HepG2 (cell line): ENCODE data around the gene CAMTA1. TPM values are rescaled to one million over a fixed set of nuclear protein-coding genes. Genes with fewer than 3 reads are reported as not detected.

ENCODE experiments used
- ETV6 ChIP-seq: sonication (generic); formaldehyde crosslinking; conservative IDR thresholded peaks from 2 replicates; pipeline ENCODE4 v1.4.0; 2020; ENCODE audit warnings: missing genetic modification reagents
- FOXK1 ChIP-seq: sonication (generic); formaldehyde crosslinking; IDR thresholded peaks from 2 replicates; pipeline ENCODE4 v1.4.0; 2020; ENCODE audit warnings: low read depth, missing genetic modification reagents, borderline replicate concordance
- PLRG1 ChIP-seq: fragments of 450-650 bp; conservative IDR thresholded peaks from 2 replicates; pipeline ENCODE4 v1.6.1; 2016
- RFX5 ChIP-seq: IDR thresholded peaks from 2 replicates; pipeline ENCODE4 v1.6.1; 2011; ENCODE audit warnings: low read depth, low read length, improper control_type of control experiment
- RXRA ChIP-seq: sonication (generic); formaldehyde crosslinking; IDR thresholded peaks from 2 replicates; pipeline ENCODE4 v1.5.1; 2020; ENCODE audit warnings: missing genetic modification reagents
- SALL2 ChIP-seq: sonication (generic); formaldehyde crosslinking; IDR thresholded peaks from 2 replicates; pipeline ENCODE4 v1.8.1; 2023; ENCODE audit warnings: mild to moderate bottlenecking, missing genetic modification reagents, inconsistent platforms
- SMC3 ChIP-seq: IDR thresholded peaks from 2 replicates; pipeline ENCODE4 v1.6.1; 2011; ENCODE audit warnings: low read length, improper control_type of control experiment
- SP2 ChIP-seq: sonication (generic); formaldehyde crosslinking; IDR thresholded peaks from 2 replicates; pipeline ENCODE4 v1.5.1; 2020; ENCODE audit warnings: mild to moderate bottlenecking, missing genetic modification reagents
- TAF1 ChIP-seq: sonication (generic); formaldehyde crosslinking; IDR thresholded peaks from 2 replicates; pipeline ENCODE4 v1.4.0; 2020; ENCODE audit warnings: missing genetic modification reagents
- WIZ ChIP-seq: sonication (generic); formaldehyde crosslinking; IDR thresholded peaks from 2 replicates; pipeline ENCODE4 v1.5.1; 2020; ENCODE audit warnings: mild to moderate bottlenecking, missing genetic modification reagents
- ZNF644 ChIP-seq: IDR thresholded peaks from 2 replicates; pipeline ENCODE4 v1.6.1; 2016; ENCODE audit warnings: low read depth
- ZNF737 ChIP-seq: sonication (generic); formaldehyde crosslinking; IDR thresholded peaks from 2 replicates; pipeline ENCODE4 v1.5.0; 2020; ENCODE audit warnings: missing genetic modification reagents, mild to moderate bottlenecking, borderline replicate concordance
- ZSCAN31 ChIP-seq: sonication (generic); formaldehyde crosslinking; IDR thresholded peaks from 2 replicates; pipeline ENCODE4 v1.5.0; 2020; ENCODE audit warnings: low read depth, mild to moderate bottlenecking, missing genetic modification reagents
- polyA plus RNA-seq, 8 experiments: library from polyadenylated mRNA; depleted of rRNA in 3 of 8; stranded (reverse) in 7 of 8; unstranded in 1 of 8; fragments of >200 nt; fragmentation: Illumina TruSeq in 4 of 8; extraction: Trizol in 4 of 8; gene quantifications; 2 replicates each; pipeline versions ENCODE4 v1.2.1 to v1.2.3, GENCODE V29; 2011 to 2016; ENCODE audit warnings: low read depth in 4 of 8, missing spikeins in 1 of 8, mixed read lengths in 1 of 8; ENCODE audit not compliant: insufficient read depth in 1 of 8
- total RNA-seq, 5 experiments: library from RNA; depleted of rRNA; stranded (reverse); fragments of >200 nt; fragmentation: Illumina TruSeq; extraction: Trizol; gene quantifications; 2 replicates each; pipeline ENCODE4 v1.2.3, GENCODE V29; 2016; ENCODE audit warnings: low read depth in 1 of 5
- TF ChIP-seq, protein P1 (sequence below): sonication (generic); formaldehyde crosslinking; IDR thresholded peaks from 2 replicates; pipeline ENCODE4 v1.5.0; 2020; ENCODE audit warnings: missing genetic modification reagents
- TF ChIP-seq, protein P2 (sequence below): sonication (generic); formaldehyde crosslinking; IDR thresholded peaks from 2 replicates; pipeline ENCODE4 v1.5.0; 2020; ENCODE audit warnings: missing genetic modification reagents
- TF ChIP-seq, protein P3 (sequence below): IDR thresholded peaks from 2 replicates; pipeline ENCODE4 v1.6.1; 2012; ENCODE audit warnings: low read depth, low read length, improper control_type of control experiment
- TF ChIP-seq, protein P4 (sequence below): sonication (generic); formaldehyde crosslinking; IDR thresholded peaks from 2 replicates; pipeline ENCODE4 v1.4.0; 2020; ENCODE audit warnings: missing genetic modification reagents, low read depth, mild to moderate bottlenecking, borderline replicate concordance
- TF ChIP-seq, protein P5 (sequence below): sonication (generic); formaldehyde crosslinking; IDR thresholded peaks from 2 replicates; pipeline ENCODE4 v1.4.0; 2020; ENCODE audit warnings: missing genetic modification reagents, borderline replicate concordance
- TF ChIP-seq, protein P6 (sequence below): sonication (generic); formaldehyde crosslinking; conservative IDR thresholded peaks from 2 replicates; pipeline ENCODE4 v1.5.0; 2020; ENCODE audit warnings: missing genetic modification reagents
- TF ChIP-seq, protein P7 (sequence below): sonication (generic); formaldehyde crosslinking; IDR thresholded peaks from 2 replicates; pipeline ENCODE4 v1.5.1; 2020; ENCODE audit warnings: mild to moderate bottlenecking, moderate library complexity, missing genetic modification reagents

CAMTA1 gene
- total and polyA plus RNA-seq, 2 of the 13 experiments (the other 11 are each of a cell fraction or from before 2014, with no cell fraction given): 25.0 to 36.4 TPM

DNA sequence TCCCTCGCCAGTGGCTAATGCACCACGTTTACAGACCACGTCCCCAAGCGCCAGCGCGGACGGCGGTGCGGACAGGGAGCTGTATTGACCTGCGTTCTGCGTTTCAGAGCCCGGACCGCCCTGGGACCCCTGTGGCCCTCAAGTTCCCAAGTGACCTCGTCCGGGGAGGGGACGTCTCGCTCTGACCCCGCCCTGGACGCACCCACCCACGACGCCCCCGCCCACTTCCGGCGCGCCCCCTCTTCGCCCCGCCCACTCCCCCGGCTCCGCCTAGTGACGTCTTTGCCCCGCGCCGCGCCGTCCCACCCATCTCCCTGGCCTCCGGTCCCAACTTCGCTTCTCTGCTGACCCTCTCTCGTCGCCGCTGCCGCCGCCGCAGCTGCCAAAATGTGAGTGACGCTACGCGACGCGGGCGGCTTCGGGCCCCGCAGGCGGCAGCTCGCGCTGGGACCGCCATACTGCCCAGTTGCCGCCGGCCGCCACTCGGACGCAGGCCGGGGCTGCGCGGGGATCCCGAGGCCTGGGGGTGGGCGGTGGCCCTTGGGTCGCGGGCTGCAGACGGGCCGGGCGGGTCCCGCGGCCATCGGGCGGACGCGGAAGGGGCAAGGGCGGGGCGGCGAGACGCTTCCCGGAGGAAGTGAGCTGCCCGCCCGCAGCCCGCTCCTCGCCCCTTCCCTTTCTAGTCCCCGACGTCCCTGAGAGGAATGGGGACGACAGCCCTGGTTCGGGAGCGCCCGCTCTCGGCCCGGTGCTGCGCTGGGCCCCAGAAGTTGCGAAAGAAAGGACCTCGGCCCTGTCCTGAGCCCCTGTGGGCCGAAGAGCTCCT lies 986.0 kb downstream of the CAMTA1 start, which contains the start of gene VAMP3 (continued):
- TF ChIP-seq, protein P1, sequence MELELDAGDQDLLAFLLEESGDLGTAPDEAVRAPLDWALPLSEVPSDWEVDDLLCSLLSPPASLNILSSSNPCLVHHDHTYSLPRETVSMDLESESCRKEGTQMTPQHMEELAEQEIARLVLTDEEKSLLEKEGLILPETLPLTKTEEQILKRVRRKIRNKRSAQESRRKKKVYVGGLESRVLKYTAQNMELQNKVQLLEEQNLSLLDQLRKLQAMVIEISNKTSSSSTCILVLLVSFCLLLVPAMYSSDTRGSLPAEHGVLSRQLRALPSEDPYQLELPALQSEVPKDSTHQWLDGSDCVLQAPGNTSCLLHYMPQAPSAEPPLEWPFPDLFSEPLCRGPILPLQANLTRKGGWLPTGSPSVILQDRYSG (CRISPR knock-in tag): no peak
- TF ChIP-seq, protein P2, sequence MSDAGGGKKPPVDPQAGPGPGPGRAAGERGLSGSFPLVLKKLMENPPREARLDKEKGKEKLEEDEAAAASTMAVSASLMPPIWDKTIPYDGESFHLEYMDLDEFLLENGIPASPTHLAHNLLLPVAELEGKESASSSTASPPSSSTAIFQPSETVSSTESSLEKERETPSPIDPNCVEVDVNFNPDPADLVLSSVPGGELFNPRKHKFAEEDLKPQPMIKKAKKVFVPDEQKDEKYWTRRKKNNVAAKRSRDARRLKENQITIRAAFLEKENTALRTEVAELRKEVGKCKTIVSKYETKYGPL (CRISPR knock-in tag): 0 out of 2 replicates have a peak, but pooled peaks have one; percentile 32
- TF ChIP-seq SP2 (CRISPR knock-in tag) (peak; percentile 51), ZNF737 (CRISPR knock-in tag) (no peak), RFX5 (no peak), RXRA (CRISPR knock-in tag) (peak; percentile 56), WIZ (CRISPR knock-in tag) (no peak), ZSCAN31 (CRISPR knock-in tag) (no peak), TAF1 (peak; percentile 73; the same call in 1 of the 2 replicates), ZNF644 (no peak), FOXK1 (CRISPR knock-in tag) (peak; percentile 51; the same call in 1 of the 2 replicates), ETV6 (CRISPR knock-in tag) (no peak; the same call in 1 of the 2 replicates), SMC3 (no peak), PLRG1 (no peak), SALL2 (CRISPR knock-in tag) (peak; percentile 39; the same call in 1 of the 2 replicates)
- TF ChIP-seq, protein P3, sequence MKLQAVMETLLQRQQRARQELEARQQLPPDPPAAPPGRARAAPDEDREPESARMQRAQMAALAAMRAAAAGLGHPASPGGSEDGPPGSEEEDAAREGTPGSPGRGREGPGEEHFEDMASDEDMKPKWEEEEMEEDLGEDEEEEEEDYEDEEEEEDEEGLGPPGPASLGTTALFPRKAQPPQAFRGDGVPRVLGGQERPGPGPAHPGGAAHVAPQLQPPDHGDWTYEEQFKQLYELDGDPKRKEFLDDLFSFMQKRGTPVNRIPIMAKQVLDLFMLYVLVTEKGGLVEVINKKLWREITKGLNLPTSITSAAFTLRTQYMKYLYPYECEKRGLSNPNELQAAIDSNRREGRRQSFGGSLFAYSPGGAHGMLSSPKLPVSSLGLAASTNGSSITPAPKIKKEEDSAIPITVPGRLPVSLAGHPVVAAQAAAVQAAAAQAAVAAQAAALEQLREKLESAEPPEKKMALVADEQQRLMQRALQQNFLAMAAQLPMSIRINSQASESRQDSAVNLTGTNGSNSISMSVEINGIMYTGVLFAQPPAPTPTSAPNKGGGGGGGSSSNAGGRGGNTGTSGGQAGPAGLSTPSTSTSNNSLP: no peak
- TF ChIP-seq, protein P4, sequence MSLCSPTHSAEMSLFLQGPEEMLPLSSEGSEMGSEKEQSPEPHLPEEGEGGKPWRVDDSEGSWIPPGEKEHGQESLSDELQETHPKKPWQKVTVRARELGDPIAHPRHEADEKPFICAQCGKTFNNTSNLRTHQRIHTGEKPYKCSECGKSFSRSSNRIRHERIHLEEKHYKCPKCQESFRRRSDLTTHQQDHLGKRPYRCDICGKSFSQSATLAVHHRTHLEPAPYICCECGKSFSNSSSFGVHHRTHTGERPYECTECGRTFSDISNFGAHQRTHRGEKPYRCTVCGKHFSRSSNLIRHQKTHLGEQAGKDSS (CRISPR knock-in tag): 0 out of 2 replicates have a peak, but pooled peaks have one; percentile 67
- TF ChIP-seq, protein P5, sequence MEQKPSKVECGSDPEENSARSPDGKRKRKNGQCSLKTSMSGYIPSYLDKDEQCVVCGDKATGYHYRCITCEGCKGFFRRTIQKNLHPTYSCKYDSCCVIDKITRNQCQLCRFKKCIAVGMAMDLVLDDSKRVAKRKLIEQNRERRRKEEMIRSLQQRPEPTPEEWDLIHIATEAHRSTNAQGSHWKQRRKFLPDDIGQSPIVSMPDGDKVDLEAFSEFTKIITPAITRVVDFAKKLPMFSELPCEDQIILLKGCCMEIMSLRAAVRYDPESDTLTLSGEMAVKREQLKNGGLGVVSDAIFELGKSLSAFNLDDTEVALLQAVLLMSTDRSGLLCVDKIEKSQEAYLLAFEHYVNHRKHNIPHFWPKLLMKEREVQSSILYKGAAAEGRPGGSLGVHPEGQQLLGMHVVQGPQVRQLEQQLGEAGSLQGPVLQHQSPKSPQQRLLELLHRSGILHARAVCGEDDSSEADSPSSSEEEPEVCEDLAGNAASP (CRISPR knock-in tag): peak; percentile 86
- TF ChIP-seq, protein P6, sequence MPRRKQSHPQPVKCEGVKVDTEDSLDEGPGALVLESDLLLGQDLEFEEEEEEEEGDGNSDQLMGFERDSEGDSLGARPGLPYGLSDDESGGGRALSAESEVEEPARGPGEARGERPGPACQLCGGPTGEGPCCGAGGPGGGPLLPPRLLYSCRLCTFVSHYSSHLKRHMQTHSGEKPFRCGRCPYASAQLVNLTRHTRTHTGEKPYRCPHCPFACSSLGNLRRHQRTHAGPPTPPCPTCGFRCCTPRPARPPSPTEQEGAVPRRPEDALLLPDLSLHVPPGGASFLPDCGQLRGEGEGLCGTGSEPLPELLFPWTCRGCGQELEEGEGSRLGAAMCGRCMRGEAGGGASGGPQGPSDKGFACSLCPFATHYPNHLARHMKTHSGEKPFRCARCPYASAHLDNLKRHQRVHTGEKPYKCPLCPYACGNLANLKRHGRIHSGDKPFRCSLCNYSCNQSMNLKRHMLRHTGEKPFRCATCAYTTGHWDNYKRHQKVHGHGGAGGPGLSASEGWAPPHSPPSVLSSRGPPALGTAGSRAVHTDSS (CRISPR knock-in tag): no peak
- TF ChIP-seq, protein P7, sequence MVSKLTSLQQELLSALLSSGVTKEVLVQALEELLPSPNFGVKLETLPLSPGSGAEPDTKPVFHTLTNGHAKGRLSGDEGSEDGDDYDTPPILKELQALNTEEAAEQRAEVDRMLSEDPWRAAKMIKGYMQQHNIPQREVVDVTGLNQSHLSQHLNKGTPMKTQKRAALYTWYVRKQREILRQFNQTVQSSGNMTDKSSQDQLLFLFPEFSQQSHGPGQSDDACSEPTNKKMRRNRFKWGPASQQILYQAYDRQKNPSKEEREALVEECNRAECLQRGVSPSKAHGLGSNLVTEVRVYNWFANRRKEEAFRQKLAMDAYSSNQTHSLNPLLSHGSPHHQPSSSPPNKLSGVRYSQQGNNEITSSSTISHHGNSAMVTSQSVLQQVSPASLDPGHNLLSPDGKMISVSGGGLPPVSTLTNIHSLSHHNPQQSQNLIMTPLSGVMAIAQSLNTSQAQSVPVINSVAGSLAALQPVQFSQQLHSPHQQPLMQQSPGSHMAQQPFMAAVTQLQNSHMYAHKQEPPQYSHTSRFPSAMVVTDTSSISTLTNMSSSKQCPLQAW: no peak
